Central memory CD8-positive, alpha-beta T cell (primary cell): ENCODE results near the gene SCIMP.
"Not testable (repeated sequence)": the region's sequence is repeated elsewhere in the genome, so short reads cannot be mapped to it uniquely, and the experiment has no call there.

Experiments used
- ATAC-seq: fragments of 150-1000 bp; cut with Tn5 transposase; replicated peaks from 2 replicates; pipeline ENCODE4 v1.10.0; 2022; ENCODE audit warnings: mild to moderate bottlenecking, moderate FRiP score, moderate number of reproducible peaks; ENCODE audit not compliant: poor library complexity, severe bottlenecking; ENCODE audit errors: extremely low read depth
- DNase-seq, 2 donors: peaks; one replicate each; pipeline ENCODE4 v3.0.0; 2021; ENCODE audit warnings: low spot score in 2 of 2
- H3K27ac Mint-ChIP-seq: one replicate; pipeline ENCODE4 v1.8.0; 2022; ENCODE audit warnings: low read depth, mild to moderate bottlenecking, moderate library complexity, mixed read lengths
- H3K27me3 Mint-ChIP-seq: one replicate; pipeline ENCODE4 v1.8.0; 2022; ENCODE audit warnings: mixed read lengths
- H3K36me3 Mint-ChIP-seq: one replicate; pipeline ENCODE4 v1.8.0; 2022; ENCODE audit warnings: mild to moderate bottlenecking, moderate library complexity, mixed read lengths; ENCODE audit not compliant: insufficient read depth
- H3K4me1 Mint-ChIP-seq: one replicate; pipeline ENCODE4 v1.8.0; 2022; ENCODE audit warnings: mixed read lengths
- H3K4me3 Mint-ChIP-seq: one replicate; pipeline ENCODE4 v1.8.0; 2022; ENCODE audit warnings: mild to moderate bottlenecking, moderate library complexity, mixed read lengths
- H3K9me3 Mint-ChIP-seq: one replicate; pipeline ENCODE4 v1.8.0; 2022; ENCODE audit warnings: mixed read lengths

Gene SCIMP

GRCh38 chr17:5254903-5255521 is 20.4 kb upstream of the SCIMP start:
- DNase-seq, result no peak

DNA sequence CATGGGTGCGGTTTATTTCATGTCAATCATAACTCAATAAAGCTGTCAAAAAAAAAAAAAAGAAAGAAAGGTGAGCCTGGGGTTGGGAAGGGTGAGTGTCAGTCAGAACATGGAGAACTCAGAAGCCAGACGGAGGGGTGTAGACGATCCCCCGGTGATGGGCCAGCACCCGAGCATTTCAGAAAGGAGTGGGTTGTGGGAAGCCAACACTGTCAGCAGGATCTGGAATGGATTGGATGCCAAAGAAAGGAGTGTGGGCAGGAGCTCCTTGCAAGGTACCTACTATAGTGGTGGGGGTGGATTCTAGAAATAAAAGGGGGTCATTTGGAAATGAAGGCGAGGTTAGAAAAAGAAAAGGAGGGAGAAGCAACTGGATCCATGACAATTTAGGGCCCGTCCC is 19.8 kb upstream of the SCIMP start:
- Mint-ChIP-seq H3K27ac (peak overlapping the region; percentile 33), H3K4me1 (peaks cover 12% of the 10 kb centered on the region), H3K27me3 (no peaks in the 10 kb centered on the region), H3K9me3 (no peaks in the 10 kb centered on the region), H3K4me3 (no peak overlapping the region), H3K36me3 (peaks cover 4% of the 10 kb centered on the region)
- no peak for DNase-seq
- no peak for ATAC-seq

More at GRCh38 chr17:5254903-5255521, 20.4 kb upstream of the SCIMP start:
- H3K27me3 Mint-ChIP-seq, result no peaks in the 10 kb centered on the region
- H3K4me3 Mint-ChIP-seq, result no peak overlapping the region
- ATAC-seq, result no peak
- no peaks in the 10 kb centered on the region for H3K9me3 Mint-ChIP-seq
- peaks cover 7% of the 10 kb centered on the region for H3K4me1 Mint-ChIP-seq
- H3K36me3 Mint-ChIP-seq, result no peaks in the 10 kb centered on the region
- no peak overlapping the region for H3K27ac Mint-ChIP-seq

- H3K9me3 Mint-ChIP-seq, result no peaks in the 10 kb centered on the region
- H3K4me3 Mint-ChIP-seq, result peak overlapping the region; percentile 56
- DNase-seq (peak; percentile 41 to 65), ATAC-seq (peak; percentile 76)
- H3K4me1 Mint-ChIP-seq, result peaks cover 6% of the 10 kb centered on the region
- no peaks in the 10 kb centered on the region for H3K27me3 Mint-ChIP-seq
- peak overlapping the region; percentile 91 for H3K27ac Mint-ChIP-seq
- H3K36me3 Mint-ChIP-seq, result peaks cover 4% of the 10 kb centered on the region
Measured at GRCh38 chr17:5249615-5250014, 15.0 kb upstream of the SCIMP start.

DNA sequence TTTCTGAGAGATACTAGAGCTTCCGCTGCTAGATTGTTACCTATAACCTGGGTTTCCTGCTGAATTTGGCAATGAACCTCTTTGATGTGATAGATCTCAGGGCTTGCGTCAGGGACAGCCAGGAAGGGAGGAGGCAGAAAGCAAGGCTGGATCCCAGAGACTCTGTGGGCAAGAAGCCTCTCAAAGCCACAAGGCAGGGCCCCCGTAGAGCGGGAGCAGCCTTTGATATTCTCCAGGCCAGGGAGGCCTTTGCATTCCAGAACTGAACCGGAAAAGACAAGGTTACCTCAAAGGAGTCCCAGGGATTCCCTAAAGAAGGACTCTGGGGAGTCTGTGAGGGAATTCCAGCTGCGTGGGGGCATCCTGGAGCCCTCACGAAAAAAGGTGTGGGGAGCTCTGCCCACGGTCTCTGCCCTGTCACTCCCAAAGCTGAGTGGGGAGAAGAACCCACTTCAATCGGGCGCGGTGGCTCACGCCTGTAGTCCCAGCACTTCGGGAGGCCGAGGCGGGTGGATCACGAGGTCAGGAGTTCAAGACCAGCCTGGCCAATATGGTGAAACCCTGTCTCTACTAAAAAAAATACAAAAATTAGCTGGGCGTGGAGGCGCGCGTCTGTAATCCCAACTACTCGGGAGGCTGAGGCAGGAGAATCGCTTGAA is 14.3 kb upstream of the SCIMP start:
- H3K36me3 Mint-ChIP-seq, result peaks cover 4% of the 10 kb centered on the region
- peaks cover 10% of the 10 kb centered on the region for H3K4me1 Mint-ChIP-seq
- no peaks in the 10 kb centered on the region for H3K9me3 Mint-ChIP-seq
- DNase-seq, result no peak
- H3K27me3 Mint-ChIP-seq, result no peaks in the 10 kb centered on the region
- no peak overlapping the region for H3K4me3 Mint-ChIP-seq
- H3K27ac Mint-ChIP-seq, result peak overlapping the region; percentile 91
- no peak for ATAC-seq

DNA sequence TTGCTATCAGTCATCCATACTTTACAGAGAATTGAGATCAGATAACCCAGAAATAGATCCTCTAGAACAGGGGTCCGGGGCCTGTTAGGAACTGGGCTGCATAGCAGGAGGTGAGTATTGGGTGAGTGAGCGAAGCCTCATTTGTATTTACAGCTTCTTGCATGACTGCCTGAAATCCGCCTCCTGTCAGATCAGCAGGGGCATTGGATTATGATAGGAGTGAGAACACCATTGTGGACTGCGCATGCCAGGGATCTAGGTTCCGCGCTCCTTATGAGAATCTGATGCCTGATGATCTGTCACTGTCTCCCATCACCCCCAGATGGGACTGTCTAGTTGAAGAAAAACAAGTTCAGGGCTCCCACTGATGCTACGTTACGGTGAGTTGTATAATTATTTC is 13.0 kb upstream of the SCIMP start:
- no peaks in the 10 kb centered on the region for H3K27me3 Mint-ChIP-seq
- H3K9me3 Mint-ChIP-seq, result no peaks in the 10 kb centered on the region
- H3K27ac Mint-ChIP-seq, result no peak overlapping the region
- DNase-seq (no peak), ATAC-seq (no peak)
- peaks cover 6% of the 10 kb centered on the region for H3K36me3 Mint-ChIP-seq
- peaks cover 21% of the 10 kb centered on the region for H3K4me1 Mint-ChIP-seq
- H3K4me3 Mint-ChIP-seq, result no peak overlapping the region

DNA sequence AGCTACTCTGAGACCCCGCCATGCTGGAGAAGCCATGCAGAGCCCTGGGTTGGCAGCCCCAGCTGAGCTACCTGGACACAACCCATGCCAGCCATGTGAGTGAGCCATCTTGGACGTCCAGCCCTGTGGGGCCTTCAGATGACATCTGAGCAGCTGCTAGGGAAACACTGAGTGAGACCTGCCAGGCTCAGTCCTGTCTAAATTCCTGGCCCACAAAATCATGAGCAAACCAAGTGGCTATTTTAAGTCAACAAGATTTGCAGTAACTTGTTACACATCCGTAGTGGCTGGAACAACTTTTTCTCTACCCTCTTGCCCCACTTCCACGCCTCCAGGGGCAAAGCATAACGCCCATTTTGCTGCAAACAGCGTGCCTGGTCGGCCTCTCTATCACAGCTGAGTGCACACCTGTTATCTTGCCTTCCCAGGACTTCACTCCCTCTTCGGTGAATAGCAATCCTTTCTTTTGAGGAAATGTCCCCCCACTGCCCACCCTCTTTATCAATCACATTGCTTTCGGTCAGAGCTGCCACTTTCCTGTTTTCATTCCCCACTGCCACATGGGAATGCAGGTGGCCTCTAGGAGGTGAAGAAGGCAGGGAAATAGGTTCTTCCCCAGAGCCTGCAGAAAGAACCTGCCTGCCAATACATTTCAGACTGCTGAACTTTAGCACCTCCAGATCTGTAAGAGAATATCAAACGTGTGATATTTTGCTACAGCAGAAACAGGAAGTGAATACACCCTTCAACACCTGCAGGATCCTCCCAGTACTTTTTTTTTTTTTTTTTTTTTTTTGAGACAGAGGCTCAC is 7.4 kb upstream of the SCIMP start:
- H3K9me3 Mint-ChIP-seq, result peaks cover 3% of the 10 kb centered on the region
- peak; percentile 88 for ATAC-seq
- peaks cover 52% of the 10 kb centered on the region for H3K4me1 Mint-ChIP-seq
- H3K4me3 Mint-ChIP-seq, result peak overlapping the region; percentile 73
- no peaks in the 10 kb centered on the region for H3K27me3 Mint-ChIP-seq
- peaks cover 2% of the 10 kb centered on the region for H3K36me3 Mint-ChIP-seq
- peak in 1 of 2 donors; percentile 23 for DNase-seq
- H3K27ac Mint-ChIP-seq, result peak overlapping the region; percentile 85

DNA sequence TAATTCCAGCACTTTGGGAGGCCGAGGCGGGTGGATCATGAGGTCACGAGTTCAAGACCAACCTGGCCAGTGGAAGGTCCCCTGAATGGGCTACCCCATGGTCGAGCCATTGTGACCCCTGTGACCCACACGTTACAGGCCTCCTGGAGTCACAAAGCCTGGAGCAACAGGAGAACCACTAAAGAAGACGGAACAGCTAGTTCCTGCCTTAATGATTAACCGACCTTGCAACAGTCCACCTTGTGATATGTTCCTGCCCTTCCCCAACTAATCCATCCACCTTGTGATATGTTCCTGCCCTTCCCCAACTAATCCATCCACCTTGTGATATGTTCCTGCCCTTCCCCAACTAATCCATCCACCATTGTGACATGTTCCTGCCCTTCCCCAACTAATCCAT is 5.1 kb upstream of the SCIMP start:
- not testable (repeated sequence) for ATAC-seq, DNase-seq, H3K27ac Mint-ChIP-seq, H3K27me3 Mint-ChIP-seq, H3K9me3 Mint-ChIP-seq, H3K36me3 Mint-ChIP-seq, H3K4me3 Mint-ChIP-seq
- peaks cover 59% of the 10 kb centered on the region for H3K4me1 Mint-ChIP-seq

DNA sequence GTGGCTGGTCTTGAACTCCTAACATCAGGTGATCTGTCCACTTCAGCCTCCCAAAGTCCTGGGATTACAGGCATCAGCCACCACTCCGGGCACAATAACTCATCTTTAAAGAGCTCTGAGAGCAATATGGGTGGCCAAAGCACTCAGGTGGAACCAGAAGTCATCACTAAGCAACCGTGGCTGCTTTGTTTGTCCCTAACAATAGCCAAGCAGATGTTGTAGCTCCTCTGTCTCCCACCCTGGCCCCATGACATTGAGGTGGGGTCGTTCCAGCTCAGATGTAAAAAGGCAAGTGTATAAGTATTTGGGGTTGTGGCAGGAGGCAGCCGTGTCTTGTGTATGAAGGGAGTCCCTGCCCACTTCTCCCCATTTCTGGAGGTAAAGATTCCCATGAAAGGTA is 3.7 kb upstream of the SCIMP start:
- H3K4me1 Mint-ChIP-seq, result peaks cover 60% of the 10 kb centered on the region

DNA sequence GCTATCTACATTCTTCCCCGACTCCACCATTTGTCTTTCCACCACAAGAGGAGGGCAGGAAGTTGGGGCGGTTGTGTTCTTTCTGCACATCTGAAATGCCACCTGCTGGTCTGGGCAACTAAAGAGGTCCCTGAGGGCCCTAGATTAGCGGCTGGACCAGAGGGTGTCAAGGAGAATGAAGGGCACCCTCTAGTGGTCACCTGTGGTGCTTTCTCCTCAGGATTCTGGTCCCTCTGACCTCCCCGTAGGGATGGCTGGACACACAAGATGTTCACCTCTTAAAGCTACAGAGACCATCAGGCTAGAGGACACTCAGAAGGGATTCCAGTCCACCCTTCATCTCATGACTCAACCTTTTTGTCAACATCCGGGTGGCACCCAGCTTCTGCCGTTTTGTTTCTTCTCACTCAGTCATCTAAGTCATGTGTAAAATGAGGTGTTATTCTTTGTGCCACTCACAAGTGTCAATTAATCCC is 2.9 kb upstream of the SCIMP start:
- H3K27me3 Mint-ChIP-seq, result no peaks in the 10 kb centered on the region
- DNase-seq, result peak in 1 of 2 donors; percentile 37
- H3K4me1 Mint-ChIP-seq, result peaks cover 60% of the 10 kb centered on the region
- no peaks in the 10 kb centered on the region for H3K36me3 Mint-ChIP-seq
- peak; percentile 65 for ATAC-seq
- peaks cover 6% of the 10 kb centered on the region for H3K9me3 Mint-ChIP-seq
- peak overlapping the region; percentile 90 for H3K27ac Mint-ChIP-seq
- peak overlapping the region; percentile 50 for H3K4me3 Mint-ChIP-seq

More for the DNA sequence above, 3.7 kb upstream of the SCIMP start:
- ATAC-seq (no peak), DNase-seq (no peak)
- peak overlapping the region; percentile 50 for H3K4me3 Mint-ChIP-seq
- peaks cover 6% of the 10 kb centered on the region for H3K9me3 Mint-ChIP-seq
- H3K36me3 Mint-ChIP-seq, result peaks cover 2% of the 10 kb centered on the region
- peak overlapping the region; percentile 90 for H3K27ac Mint-ChIP-seq
- H3K27me3 Mint-ChIP-seq, result no peaks in the 10 kb centered on the region

- H3K27ac Mint-ChIP-seq, result peak overlapping the region; percentile 90
- no peak for DNase-seq
- ATAC-seq, result no peak
- H3K4me3 Mint-ChIP-seq, result peak overlapping the region; percentile 50
- peaks cover 6% of the 10 kb centered on the region for H3K9me3 Mint-ChIP-seq
- H3K27me3 Mint-ChIP-seq, result no peaks in the 10 kb centered on the region
- peaks cover 58% of the 10 kb centered on the region for H3K4me1 Mint-ChIP-seq
- H3K36me3 Mint-ChIP-seq, result no peaks in the 10 kb centered on the region
Measured at GRCh38 chr17:5236938-5237540, 2.4 kb upstream of the SCIMP start.

GRCh38 chr17:5233492-5233891 is 1.2 kb downstream of the SCIMP start:
- H3K4me1 Mint-ChIP-seq, result peaks cover 61% of the 10 kb centered on the region
- not testable (repeated sequence) for DNase-seq, H3K27me3 Mint-ChIP-seq, H3K9me3 Mint-ChIP-seq, H3K27ac Mint-ChIP-seq, H3K36me3 Mint-ChIP-seq, H3K4me3 Mint-ChIP-seq, ATAC-seq
